GM21576 (cell line): ENCODE measurements around the gene RINL.
"Not testable (repeated sequence)": the region's sequence is repeated elsewhere in the genome, so short reads cannot be mapped to it uniquely, and the experiment has no call there.

Experiments
- ATAC-seq: cut with Tn5 transposase; IDR thresholded peaks from one replicate; pipeline ENCODE4 v1.9.1; 2021; ENCODE audit warnings: mild to moderate bottlenecking, moderate library complexity; ENCODE audit not compliant: unreplicated experiment

Gene RINL

DNA sequence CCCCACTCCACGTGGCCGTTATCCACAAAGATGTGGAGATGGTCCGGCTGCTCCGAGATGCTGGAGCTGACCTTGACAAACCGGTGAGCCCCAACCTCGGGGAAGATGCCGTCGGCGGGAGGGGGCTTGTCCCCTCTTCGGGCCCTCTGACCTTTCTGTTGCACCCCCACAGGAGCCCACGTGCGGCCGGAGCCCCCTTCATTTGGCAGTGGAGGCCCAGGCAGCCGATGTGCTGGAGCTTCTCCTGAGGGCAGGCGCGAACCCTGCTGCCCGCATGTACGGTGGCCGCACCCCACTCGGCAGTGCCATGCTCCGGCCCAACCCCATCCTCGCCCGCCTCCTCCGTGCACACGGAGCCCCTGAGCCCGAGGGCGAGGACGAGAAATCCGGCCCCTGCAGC is 29.2 kb upstream of the RINL start:
- ATAC-seq, result no peak

DNA sequence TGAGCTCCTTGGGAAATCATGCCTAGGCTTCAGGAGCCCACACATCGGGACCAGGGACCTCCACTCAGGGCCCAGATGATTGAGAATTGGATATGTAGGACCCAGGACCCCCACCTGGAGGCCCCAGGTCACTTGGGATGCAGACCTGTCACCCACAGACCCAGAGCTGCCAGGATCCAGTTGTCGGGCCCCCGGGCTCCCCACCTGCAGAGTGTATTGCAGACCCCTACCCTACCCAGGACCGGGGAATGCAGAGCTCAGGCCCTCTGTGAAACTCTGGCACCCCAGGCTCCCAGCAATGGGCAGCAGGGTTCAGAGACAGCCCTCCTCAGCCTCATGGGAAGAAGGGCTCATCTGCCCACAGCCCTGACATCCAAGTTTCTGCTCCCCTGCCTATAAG is 27.5 kb upstream of the RINL start:
- ATAC-seq, result no peak

DNA sequence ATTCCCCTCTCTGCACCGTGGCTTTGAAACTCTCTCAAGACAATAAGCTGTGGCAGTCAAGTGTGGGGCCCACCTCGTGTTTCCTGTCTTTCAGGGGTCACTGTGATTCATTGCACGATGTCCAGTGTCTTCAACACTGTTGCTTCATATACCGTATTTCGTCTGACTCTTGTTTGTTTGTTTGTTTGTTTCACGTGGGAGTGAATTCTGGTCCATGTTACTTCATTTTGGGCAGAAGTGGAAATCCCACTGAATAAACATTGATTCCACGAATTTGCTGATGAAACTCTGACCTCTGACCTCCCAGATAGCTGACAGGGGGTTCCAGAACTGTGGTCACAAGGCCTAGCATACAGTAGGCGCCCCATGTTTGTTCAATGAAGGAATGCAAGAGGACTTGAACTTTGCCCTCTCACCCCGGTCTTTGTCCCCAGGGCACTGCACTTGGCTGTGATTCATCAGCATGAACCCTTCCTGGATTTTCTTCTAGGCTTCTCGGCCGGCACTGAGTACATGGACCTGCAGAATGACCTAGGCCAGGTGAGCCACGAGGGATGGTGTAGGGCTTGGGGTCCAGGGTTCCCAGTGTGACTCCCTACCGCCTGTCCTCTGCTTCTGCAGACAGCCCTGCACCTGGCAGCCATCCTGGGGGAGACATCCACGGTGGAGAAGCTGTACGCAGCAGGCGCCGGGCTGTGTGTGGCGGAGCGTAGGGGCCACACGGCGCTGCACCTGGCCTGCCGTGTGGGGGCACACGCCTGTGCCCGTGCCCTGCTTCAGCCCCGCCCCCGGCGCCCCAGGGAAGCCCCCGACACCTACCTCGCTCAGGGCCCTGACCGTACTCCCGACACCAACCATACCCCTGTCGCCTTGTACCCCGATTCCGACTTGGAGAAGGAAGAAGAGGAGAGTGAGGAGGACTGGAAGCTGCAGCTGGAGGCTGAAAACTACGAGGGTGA is 26.8 kb upstream of the RINL start:
- ATAC-seq, result no peak

GRCh38 chr19:38901683-38902082 is 23.6 kb upstream of the RINL start:
- no peak for ATAC-seq

- no peak for ATAC-seq
Measured at GRCh38 chr19:38900743-38901190, 22.7 kb upstream of the RINL start.

DNA sequence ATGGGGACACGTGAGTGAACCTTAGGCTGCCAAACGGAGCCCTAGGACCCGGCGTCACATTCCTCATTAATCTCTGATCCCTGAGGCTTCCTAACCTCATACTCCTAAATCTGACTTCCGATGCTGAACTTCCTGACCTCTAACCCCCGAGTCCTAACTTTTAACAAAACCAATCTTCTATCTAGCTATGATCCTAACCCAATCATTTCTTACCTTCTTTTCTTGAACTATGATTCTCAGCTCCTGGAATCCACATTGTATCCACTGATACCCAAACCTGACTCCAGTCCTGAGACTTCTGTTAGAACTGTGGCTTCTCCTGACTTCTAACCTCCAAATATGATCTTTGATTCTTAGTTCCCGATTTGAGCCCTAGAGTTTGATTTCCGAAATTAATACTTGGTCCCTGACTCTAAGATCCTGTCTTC is 22.1 kb upstream of the RINL start:
- ATAC-seq, result no peak

DNA sequence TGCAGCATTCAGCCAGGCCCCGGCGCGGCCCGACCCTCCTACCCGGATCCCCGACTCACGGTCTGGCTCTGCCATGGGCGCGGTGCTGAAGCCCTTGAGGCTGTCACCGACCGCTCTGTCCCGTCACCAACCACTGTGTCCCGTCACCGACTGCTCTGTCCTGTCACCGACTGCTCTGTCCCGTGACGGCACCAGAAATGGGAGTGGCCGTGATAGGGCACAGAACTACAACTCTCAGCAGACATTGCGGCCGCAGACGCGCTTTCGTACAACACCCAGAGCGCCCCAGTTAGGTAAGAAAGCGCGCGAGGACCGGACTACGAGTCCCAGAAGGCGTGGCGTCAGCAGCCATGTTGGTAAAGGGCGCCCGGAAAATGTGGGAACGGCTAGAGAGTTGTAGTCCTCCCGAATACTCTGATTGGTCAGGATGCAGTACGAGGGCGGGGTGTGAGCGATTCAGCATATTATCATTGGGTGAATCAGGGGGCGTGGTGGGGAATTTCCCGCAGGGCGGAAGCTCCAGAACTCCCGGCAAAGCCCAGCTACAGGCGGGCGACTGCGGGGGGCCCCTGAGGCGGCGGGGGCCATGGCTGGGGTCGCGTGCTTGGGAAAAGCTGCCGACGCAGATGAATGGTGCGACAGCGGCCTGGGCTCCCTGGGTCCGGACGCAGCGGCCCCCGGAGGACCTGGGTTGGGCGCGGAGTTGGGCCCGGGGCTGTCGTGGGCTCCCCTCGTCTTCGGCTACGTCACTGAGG is 21.5 kb upstream of the RINL start, which contains the start of the genes NFKBIB and SIRT2:
Gene NFKBIB, plus strand, starts transcription at position 523 of the 755 bp plus-strand sequence. Its CDS starts 64 bp downstream, at position 587.
Gene SIRT2, minus strand, starts transcription at position 172 of the 755 bp plus-strand sequence. Its CDS starts 97 bp downstream, at position 75.
- ATAC-seq, result peak; percentile 89

DNA sequence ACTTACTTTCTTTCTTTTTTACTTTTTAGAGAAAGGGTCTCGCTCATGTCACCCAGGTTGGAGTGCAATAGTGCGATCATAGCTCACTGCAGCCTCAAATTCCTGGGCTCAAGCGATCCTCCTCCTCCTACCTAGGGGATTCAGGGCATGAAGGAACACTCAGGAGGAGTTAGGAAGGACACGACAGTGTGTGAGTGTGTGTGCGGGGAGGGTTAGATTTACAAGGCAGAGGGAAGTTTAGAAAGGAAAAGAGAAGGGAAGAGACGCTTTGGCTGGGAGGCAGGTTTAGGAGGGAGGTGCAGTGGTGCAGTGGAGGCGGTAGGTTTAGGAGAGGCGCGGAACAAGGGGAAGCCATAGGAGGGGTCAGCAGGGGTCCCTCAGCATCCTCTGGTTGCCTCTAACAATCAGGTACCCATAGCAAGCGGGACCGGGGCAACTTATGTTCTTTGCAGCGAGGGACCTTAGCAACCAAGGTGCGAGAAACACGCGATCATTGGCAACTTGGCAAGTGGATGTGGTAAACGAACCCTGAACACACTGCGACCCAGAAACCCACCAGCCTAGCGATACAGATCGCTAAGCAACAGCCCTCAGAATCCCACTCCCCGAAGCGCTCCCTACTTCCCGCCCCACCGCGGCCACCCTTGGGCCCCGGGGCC is 20.8 kb upstream of the RINL start:
- no peak for ATAC-seq

- no peak for ATAC-seq
Measured at GRCh38 chr19:38894968-38895367, 16.9 kb upstream of the RINL start.

DNA sequence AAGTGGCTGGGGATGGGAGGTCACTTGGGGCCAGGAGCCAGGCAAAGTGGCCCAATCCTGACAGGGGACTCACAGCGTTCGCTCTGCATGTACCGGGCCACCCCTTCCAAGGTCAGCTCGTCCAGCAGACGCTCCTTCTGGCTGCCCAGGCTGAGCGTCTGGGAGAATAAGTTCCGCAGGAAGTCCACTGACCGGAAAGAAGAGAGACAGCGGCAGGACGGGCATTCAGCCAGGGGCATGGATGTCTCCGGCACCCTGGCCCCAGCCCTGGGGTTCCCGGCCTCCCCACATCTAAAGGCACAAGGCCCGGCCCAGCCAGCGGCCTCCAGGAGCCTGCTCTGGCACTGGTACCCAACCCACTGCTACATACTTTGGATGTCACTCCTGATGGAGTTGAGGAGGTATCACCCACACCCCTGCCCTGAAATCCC is 15.3 kb upstream of the RINL start:
- no peak for ATAC-seq

DNA sequence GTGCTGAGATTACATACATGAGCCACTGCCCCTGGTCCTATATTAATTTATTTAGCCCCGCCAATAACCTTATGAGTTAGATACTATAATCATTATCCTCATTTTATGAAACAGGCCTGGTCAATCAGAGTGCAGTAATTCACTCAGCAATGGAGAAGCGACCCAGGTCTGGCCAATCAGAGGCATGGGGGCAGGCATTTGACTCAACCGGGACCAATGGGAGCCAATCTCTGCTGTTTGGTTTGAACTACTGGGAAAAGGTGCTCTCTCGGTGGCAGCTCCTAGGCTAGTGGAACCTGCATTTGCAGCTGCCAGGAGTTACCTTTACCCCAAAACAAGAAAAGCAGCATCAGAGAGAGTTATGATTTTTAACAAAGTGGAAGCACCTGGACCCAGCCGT is 14.8 kb upstream of the RINL start:
- ATAC-seq, result no peak

GRCh38 chr19:38891771-38892170 is 13.7 kb upstream of the RINL start:
- no peak for ATAC-seq

GRCh38 chr19:38890686-38891085 is 12.6 kb upstream of the RINL start:
- no peak for ATAC-seq

DNA sequence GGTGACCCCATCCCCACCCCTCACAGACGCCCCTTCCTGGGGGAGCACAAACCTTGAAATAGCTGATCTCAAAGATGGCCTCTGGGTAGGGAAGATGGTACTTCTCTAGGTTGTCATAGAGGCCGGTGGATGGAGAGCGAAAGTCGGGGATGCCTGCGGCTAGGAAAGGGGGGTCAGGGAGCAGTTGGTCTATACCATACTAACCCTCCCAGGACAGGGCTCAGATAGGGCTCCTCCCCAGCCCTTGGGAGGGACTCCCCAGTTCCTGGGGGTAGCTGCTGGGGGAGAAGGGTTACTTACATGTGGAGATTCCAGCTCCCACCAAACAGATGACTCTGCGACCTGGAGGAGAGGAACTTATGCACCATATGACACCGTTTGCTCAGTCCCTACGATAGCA is 11.7 kb upstream of the RINL start:
- no peak for ATAC-seq

DNA sequence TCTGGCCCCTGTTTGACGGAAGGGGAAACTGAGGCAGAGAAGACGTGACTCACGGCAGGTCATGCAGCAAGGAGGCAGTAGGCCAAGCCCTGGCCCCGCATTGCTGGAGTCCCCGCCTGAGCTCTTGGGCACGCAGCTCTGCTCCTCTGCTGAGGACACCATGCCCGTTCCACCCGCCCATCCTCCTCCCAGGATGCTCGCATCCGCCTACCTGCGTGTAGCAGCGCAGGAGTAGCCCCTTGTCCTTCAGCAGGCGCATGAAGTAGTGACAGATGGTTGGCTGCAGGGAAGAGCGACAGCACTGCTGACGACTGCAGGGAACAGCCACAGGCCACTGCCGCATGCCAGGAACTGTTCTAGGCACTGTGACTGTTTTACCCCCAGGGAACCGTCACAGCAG is 10.8 kb upstream of the RINL start:
- no peak for ATAC-seq

GRCh38 chr19:38884691-38885090 is 6.6 kb upstream of the RINL start:
- ATAC-seq, result not testable (repeated sequence)

DNA sequence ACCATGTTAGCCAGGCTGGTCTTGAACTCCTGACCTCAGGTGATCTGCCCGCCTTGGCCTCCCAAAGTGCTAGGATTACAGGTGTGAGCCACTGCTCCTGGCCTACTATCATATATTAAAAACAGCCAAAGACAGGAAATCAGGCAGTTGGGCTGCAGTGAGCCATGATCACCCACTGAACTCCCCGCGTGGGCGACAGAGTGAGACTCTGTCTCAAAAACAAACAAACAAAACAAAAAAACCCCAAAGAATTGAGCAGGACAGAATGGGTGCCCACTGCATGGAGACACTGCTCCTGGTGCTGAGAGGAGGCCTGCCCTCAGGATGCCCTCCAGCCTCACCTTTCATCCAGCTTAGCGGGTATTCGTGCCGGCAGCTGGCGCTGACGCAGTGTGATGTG is 5.2 kb upstream of the RINL start:
- ATAC-seq, result no peak

DNA sequence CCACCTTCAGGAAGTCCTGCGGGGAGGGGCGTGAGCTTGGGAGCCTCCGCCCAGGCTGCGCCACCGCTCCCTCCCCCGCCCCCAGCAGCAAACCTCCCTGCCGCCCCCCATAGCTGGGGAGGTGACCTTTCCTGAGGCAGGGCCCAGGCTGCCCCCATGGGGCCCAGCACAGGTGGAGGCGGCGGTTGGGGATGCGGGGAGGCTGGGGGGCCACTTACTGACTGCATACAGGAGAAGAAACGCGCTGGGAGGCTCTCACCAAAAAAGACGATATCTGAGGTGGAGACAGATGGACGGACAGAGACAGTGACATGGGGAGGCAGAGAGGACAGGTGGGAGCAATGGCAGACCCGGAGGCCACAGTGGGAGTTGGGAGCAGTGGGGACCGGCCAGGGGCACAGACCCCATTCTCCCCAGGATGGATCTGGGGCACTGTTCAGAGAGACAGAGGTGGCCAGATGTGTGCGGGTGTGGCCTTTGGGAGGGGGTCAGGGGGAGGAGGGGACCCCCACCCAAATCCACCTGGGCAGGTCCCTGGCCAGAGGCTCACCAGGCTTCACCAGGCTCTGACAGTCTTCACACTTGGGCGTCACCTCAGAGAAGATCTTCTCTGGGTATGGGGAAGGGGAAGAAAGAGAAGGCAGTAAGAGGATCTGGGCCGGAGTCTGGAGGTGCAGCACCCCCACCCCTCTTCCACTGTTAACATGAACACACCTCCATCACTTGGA is 3.0 kb upstream of the RINL start:
- ATAC-seq, result no peak

GRCh38 chr19:38880076-38880881 is 2.2 kb upstream of the RINL start:
- no peak for ATAC-seq

DNA sequence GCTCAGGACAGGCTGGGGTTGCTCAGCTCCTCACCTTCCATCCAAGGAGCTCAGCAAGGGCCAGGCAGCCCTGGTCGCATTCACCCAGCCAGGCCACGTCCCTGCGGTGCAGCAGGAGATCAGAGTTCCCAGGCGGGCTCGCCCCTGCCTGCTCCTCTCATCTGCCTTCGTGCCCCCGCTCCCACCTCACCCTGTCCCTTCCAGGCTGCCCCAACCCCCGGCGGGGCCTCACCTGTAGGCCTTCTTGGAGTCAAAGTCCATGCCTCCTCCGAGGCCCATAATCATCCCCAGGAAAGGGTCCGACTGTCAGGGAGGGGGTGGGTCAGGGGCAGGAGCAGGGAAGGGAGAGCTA is 1.3 kb upstream of the RINL start:
- ATAC-seq, result no peak
